ENCODE data around the gene NDUFAF7.

DNA sequence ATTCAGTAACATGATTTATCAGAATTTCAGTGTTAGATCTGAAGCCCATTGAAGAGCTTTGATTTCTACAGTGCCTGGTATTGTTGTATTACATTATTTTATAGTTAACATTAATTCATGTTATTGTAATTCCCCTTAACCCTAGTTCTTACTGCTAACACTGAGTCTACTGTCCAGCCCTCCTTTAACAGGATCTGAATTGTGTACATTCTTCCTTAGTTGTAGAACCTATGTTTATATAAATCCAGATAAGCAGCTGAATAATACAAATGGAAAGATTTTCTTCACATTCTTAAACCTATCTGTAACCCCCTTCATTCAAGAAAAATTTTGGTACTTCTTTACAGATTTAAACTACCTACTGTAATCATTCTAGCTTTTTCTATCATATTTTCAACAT is 14.7 kb downstream of the NDUFAF7 start:
- TF ChIP-seq, protein P1, sequence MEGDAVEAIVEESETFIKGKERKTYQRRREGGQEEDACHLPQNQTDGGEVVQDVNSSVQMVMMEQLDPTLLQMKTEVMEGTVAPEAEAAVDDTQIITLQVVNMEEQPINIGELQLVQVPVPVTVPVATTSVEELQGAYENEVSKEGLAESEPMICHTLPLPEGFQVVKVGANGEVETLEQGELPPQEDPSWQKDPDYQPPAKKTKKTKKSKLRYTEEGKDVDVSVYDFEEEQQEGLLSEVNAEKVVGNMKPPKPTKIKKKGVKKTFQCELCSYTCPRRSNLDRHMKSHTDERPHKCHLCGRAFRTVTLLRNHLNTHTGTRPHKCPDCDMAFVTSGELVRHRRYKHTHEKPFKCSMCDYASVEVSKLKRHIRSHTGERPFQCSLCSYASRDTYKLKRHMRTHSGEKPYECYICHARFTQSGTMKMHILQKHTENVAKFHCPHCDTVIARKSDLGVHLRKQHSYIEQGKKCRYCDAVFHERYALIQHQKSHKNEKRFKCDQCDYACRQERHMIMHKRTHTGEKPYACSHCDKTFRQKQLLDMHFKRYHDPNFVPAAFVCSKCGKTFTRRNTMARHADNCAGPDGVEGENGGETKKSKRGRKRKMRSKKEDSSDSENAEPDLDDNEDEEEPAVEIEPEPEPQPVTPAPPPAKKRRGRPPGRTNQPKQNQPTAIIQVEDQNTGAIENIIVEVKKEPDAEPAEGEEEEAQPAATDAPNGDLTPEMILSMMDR (conservative IDR thresholded peaks at IDR 0.05; ENCODE audit: low read depth, low read length), result no peak
- no peak for TF ChIP-seq EZH2 (IDR thresholded peaks at IDR 0.05; ENCODE audit: borderline replicate concordance, low read depth, low read length, poor library complexity, severe bottlenecking)

Measured in A673 (cell line).